ENCODE results near the gene VPS29. TPM values are rescaled to one million over a fixed set of nuclear protein-coding genes. Genes with fewer than 3 reads are reported as not detected.

Gene VPS29
- total RNA-seq, 1 experiment from 2014 or later: 95.7 TPM

GRCh38 chr12:110534811-110535210 lies 32.9 kb upstream of the VPS29 start:
- Histone ChIP-seq H3K4me2 (ENCODE audit: low read length) (no peak overlapping the region), H3K36me3 (ENCODE audit: control insufficient read depth in 1 of 2, insufficient read depth in 2 of 2, low read length in 2 of 2) (peaks cover 12 to 38% of the 10 kb centered on the region in 2 experiments), H3K79me2 (ENCODE audit: insufficient read depth, low read length) (peaks cover 25% of the 10 kb centered on the region; the same call in 1 of the 2 replicates), H3K27ac (ENCODE audit: low read depth, low read length) (no peak overlapping the region), H3K9me2 (ENCODE audit: insufficient read depth) (no peaks in the 10 kb centered on the region), H3K4me1 (ENCODE audit: control insufficient read depth in 1 of 2, insufficient read depth in 2 of 2, low read length in 2 of 2) (peaks cover 0 to 6% of the 10 kb centered on the region in 2 experiments; a peak in 1 of 4 replicates), H3K4me3 (replicated peaks in 1 of 2; ENCODE audit: low read depth in 1 of 2, low read length in 2 of 2) (no peak overlapping the region), H3K27me3 (ENCODE audit: insufficient read depth, low read length) (no peaks in the 10 kb centered on the region), H3K9me3 (ENCODE audit: control insufficient read depth in 1 of 2, insufficient read depth in 1 of 2, low read depth in 1 of 2, low read length in 2 of 2) (no peaks in the 10 kb centered on the region), H2AFZ (ENCODE audit: low read depth, low read length, poor library complexity, severe bottlenecking) (no peak overlapping the region), H3K9ac (ENCODE audit: low read length) (no peak overlapping the region), H4K20me1 (ENCODE audit: insufficient read depth) (no peaks in the 10 kb centered on the region)
- ChIA-PET CTCF (no interaction called here), POLR2A (no interaction called here), RAD21 (ENCODE audit: low non-redundant PET in 1 of 2, low total read pairs in 2 of 2, uncharacterized antibody in 2 of 2, unreplicated experiment in 2 of 2) (no interaction called here)
- DNase-seq (ENCODE audit: low read depth, low spot score) (no peak), ATAC-seq (no peak)
- intact Hi-C loops (cut with micrococcal nuclease): no loop called here
- TF ChIP-seq POLR2A (IDR thresholded peaks at IDR 0.05; ENCODE audit: borderline replicate concordance, extremely low read depth, insufficient read depth, insufficient read length) (no peak), ATF3 (IDR thresholded peaks at IDR 0.05) (no peak), ELF1 (IDR thresholded peaks at IDR 0.05; ENCODE audit: borderline replicate concordance, low read depth) (no peak), SRF (IDR thresholded peaks at IDR 0.05; ENCODE audit: low read depth) (no peak), CBX3 (IDR thresholded peaks at IDR 0.05; ENCODE audit: low read depth) (no peak), EZH2phosphoT487 (IDR thresholded peaks at IDR 0.05; ENCODE audit: borderline replicate concordance) (no peak), RAD21 (IDR thresholded peaks at IDR 0.05; ENCODE audit: low read depth) (no peak), REST (IDR thresholded peaks at IDR 0.05; ENCODE audit: low read depth) (no peak), YY1 (IDR thresholded peaks at IDR 0.05; ENCODE audit: extremely low read depth, insufficient replicate concordance, low read depth, low read length) (no peak)
- BruUV-seq (replicated peaks): TSS peak; percentile 3

Data from HCT116 (cell line).